ENCODE measurements around the gene ADGRL2. TPM values are rescaled to one million over a fixed set of nuclear protein-coding genes. Genes with fewer than 3 reads are reported as not detected.

Gene ADGRL2
- total RNA-seq, 2 experiments from 2014 or later, result not detected

- no peak for DNase-seq
- no peaks in the 10 kb centered on the region for H3K9me3 Mint-ChIP-seq
- H3K27ac Mint-ChIP-seq, result no peak overlapping the region
- H3K4me3 Mint-ChIP-seq, result no peak overlapping the region
- H3K36me3 Mint-ChIP-seq, result no peaks in the 10 kb centered on the region
- H3K27me3 Mint-ChIP-seq, result no peaks in the 10 kb centered on the region
- H3K4me1 Mint-ChIP-seq, result no peaks in the 10 kb centered on the region
These were observed 86.8 kb downstream of the ADGRL2 start for GRCh38 chr1:81887421-81888144.

DNA sequence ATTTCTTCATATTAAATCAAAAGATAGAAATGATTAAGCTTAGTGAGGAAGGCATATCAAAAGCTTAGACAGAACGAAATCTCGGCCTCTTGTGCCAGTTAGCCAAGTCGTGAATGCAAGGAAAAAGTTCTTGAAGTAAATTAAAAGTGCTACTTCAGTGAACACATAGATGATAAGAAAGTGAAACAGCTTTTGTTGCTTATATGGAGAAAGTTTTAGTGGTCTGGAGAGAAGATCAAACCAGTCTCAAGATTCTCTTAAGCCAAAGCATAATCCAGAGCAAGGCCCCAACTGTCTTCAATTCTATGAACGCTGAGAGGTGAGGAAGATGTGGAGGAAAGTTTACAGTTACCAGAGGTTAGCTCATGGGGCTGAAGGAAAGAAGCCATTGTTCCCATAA is 88.4 kb downstream of the ADGRL2 start:
- no peaks in the 10 kb centered on the region for H3K9me3 Mint-ChIP-seq
- no peak overlapping the region for H3K4me3 Mint-ChIP-seq
- no peaks in the 10 kb centered on the region for H3K36me3 Mint-ChIP-seq
- DNase-seq, result no peak
- no peak overlapping the region for H3K27ac Mint-ChIP-seq
- H3K27me3 Mint-ChIP-seq, result no peaks in the 10 kb centered on the region
- H3K4me1 Mint-ChIP-seq, result no peaks in the 10 kb centered on the region

- no peak for DNase-seq
- H3K4me3 Mint-ChIP-seq, result no peak overlapping the region
These were observed 94.1 kb downstream of the ADGRL2 start for GRCh38 chr1:81894867-81895266.

DNA sequence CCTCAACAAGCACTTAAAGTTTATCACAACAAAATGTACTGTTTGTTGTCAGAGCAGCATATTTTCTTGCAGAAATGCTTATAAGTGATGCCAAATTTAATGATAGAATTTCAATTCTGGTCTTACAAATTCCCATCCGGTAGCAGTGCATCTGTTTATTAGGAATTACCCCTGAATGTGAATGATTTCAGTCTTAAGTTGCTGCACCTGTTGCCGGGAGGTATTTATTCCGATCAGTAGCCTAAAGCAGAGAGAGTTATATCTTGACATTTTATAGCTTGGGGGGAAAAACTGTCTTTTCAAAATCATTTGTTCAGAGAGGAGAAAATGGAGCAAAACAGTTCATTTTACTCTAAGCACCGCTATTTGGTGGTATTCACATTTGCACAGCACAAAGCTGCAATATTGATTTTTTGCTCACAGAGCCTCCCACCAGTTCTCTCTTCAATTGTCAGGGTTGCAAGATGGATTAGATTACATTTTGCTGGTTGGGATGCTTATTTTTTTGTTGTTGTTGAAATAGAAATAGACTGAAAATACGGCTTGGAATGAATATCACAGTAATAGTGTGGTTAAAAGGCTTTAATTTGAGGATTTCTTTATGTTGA is 98.6 kb downstream of the ADGRL2 start:
- Mint-ChIP-seq H3K27ac (no peak overlapping the region), H3K4me3 (no peak overlapping the region), H3K36me3 (no peaks in the 10 kb centered on the region), H3K4me1 (no peaks in the 10 kb centered on the region), H3K27me3 (no peaks in the 10 kb centered on the region), H3K9me3 (no peaks in the 10 kb centered on the region)
- no peak for DNase-seq

More at GRCh38 chr1:81894867-81895266, 94.1 kb downstream of the ADGRL2 start:
- Mint-ChIP-seq H3K4me1 (no peaks in the 10 kb centered on the region), H3K36me3 (no peaks in the 10 kb centered on the region), H3K27me3 (no peaks in the 10 kb centered on the region), H3K9me3 (no peaks in the 10 kb centered on the region), H3K27ac (no peak overlapping the region)

- no peak for DNase-seq
- Mint-ChIP-seq H3K4me1 (no peaks in the 10 kb centered on the region), H3K27ac (no peak overlapping the region), H3K4me3 (no peak overlapping the region), H3K9me3 (no peaks in the 10 kb centered on the region), H3K27me3 (no peaks in the 10 kb centered on the region), H3K36me3 (no peaks in the 10 kb centered on the region)
These were observed 106.8 kb downstream of the ADGRL2 start for GRCh38 chr1:81907575-81907974.

DNA sequence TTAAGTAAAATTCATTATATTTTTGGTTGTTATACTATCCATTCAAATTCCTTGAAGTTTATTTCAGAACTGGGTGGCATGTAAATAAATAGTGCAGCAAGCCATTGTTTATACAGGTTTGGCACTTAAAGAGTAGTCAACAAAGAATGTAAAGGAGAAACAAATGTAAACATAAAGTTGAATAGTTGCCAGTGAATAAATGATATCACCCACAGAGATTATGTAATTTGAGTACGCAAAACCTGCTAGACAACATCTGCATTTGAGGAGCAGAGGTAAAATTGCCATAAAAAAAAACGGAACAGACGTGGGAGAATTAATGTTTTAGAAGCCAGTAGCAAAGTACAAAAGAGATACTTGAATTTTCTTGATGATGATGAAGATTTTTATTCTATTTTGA is 111.6 kb downstream of the ADGRL2 start:
- Mint-ChIP-seq H3K4me1 (no peaks in the 10 kb centered on the region), H3K27me3 (no peaks in the 10 kb centered on the region), H3K36me3 (no peaks in the 10 kb centered on the region), H3K9me3 (no peaks in the 10 kb centered on the region), H3K27ac (no peak overlapping the region), H3K4me3 (no peak overlapping the region)
- DNase-seq, result no peak

- Mint-ChIP-seq H3K9me3 (no peaks in the 10 kb centered on the region), H3K36me3 (no peaks in the 10 kb centered on the region), H3K4me1 (no peaks in the 10 kb centered on the region), H3K27me3 (no peaks in the 10 kb centered on the region), H3K27ac (no peak overlapping the region), H3K4me3 (no peak overlapping the region)
- no peak for DNase-seq
These were observed 115.2 kb downstream of the ADGRL2 start for GRCh38 chr1:81915937-81916336.

- H3K9me3 Mint-ChIP-seq, result no peaks in the 10 kb centered on the region
- no peak overlapping the region for H3K27ac Mint-ChIP-seq
- no peak overlapping the region for H3K4me3 Mint-ChIP-seq
- H3K27me3 Mint-ChIP-seq, result no peaks in the 10 kb centered on the region
- H3K4me1 Mint-ChIP-seq, result no peaks in the 10 kb centered on the region
- no peak for DNase-seq
- H3K36me3 Mint-ChIP-seq, result no peaks in the 10 kb centered on the region
These were observed 119.6 kb downstream of the ADGRL2 start for GRCh38 chr1:81920245-81920740.

DNA sequence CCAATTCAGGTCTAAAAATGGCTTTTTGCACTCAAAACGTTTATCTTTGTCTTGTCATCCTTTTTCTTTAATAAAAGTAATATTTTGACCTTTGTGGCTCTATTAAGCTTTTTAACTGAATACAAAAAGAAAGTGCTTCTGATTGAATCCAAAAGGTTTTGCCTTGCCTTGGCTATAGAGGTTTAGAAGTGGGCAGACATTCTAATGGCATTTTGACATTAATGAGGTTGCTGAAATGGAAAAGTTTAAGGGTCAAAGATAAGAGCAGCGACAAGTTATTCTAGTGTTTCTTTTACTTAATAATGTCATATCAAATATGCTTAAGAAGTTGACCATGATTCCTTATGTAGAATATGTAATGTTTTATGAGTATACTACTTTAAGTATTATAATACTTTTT is 120.2 kb downstream of the ADGRL2 start:
- no peak for DNase-seq
- Mint-ChIP-seq H3K4me1 (no peaks in the 10 kb centered on the region), H3K36me3 (no peaks in the 10 kb centered on the region), H3K9me3 (no peaks in the 10 kb centered on the region), H3K27ac (no peak overlapping the region), H3K27me3 (no peaks in the 10 kb centered on the region), H3K4me3 (no peak overlapping the region)

GRCh38 chr1:81921344-81921743 is 120.6 kb downstream of the ADGRL2 start:
- Mint-ChIP-seq H3K36me3 (no peaks in the 10 kb centered on the region), H3K9me3 (no peaks in the 10 kb centered on the region), H3K27ac (no peak overlapping the region), H3K4me1 (no peaks in the 10 kb centered on the region), H3K4me3 (no peak overlapping the region), H3K27me3 (no peaks in the 10 kb centered on the region)
- no peak for DNase-seq

DNA sequence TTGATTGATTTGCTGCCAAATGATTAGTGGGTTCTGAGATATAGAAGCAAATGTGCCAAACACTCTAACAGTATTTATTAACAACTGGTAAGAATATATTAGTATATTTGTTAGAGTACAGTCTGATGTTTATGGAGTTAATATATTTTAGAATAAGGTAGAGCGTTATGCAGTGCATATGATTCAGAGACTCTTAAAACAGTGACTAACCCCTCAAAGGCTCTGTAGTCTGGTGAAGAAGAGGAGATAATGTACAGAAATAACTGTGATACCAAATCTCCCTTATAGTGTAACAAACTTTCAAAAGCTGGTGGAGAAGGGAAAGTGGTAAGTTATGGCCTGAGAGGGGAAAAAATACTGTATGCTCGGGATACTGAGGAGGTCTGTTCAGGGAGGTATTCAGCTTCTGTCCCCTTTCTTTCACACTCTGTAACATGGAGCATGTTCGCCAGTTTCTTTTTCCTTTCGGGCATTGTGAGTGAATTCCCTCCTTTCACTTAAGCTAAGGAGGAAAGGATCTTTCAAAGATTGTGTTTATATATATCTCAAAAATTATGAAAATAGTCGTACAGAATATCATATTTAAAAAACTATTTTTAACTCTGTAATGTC is 121.2 kb downstream of the ADGRL2 start:
- Mint-ChIP-seq H3K9me3 (no peaks in the 10 kb centered on the region), H3K4me3 (no peak overlapping the region), H3K4me1 (no peaks in the 10 kb centered on the region), H3K27me3 (no peaks in the 10 kb centered on the region), H3K36me3 (no peaks in the 10 kb centered on the region), H3K27ac (no peak overlapping the region)
- DNase-seq, result no peak

GRCh38 chr1:81922955-81923354 is 122.2 kb downstream of the ADGRL2 start:
- Mint-ChIP-seq H3K4me1 (no peaks in the 10 kb centered on the region), H3K36me3 (no peaks in the 10 kb centered on the region), H3K27ac (no peak overlapping the region), H3K27me3 (no peaks in the 10 kb centered on the region), H3K9me3 (no peaks in the 10 kb centered on the region), H3K4me3 (no peak overlapping the region)
- no peak for DNase-seq

DNA sequence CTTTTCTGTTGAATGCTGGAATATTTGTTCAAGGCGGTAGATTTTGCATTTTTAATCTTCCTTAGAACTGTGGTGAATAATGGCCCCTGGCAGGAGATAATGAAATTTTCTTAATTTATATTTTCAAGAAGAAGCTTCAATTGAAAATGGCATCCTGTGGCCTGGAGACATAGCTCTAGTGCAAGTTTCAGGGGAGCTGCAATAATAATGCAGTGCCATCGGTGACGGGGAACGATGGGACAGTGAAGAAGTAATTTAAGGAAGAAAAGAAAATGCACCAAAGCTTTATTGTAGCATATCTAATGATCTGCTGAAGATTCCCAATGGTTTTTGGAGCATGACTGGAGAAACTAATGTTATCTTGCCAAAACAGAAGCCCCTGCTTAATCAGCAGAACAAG is 128.4 kb downstream of the ADGRL2 start:
- no peak for DNase-seq
- H3K9me3 Mint-ChIP-seq, result no peaks in the 10 kb centered on the region
- no peaks in the 10 kb centered on the region for H3K36me3 Mint-ChIP-seq
- H3K27me3 Mint-ChIP-seq, result no peaks in the 10 kb centered on the region
- no peak overlapping the region for H3K4me3 Mint-ChIP-seq
- no peak overlapping the region for H3K27ac Mint-ChIP-seq
- no peaks in the 10 kb centered on the region for H3K4me1 Mint-ChIP-seq

- no peak overlapping the region for H3K4me3 Mint-ChIP-seq
These were observed 136.1 kb downstream of the ADGRL2 start for GRCh38 chr1:81936853-81937252.

DNA sequence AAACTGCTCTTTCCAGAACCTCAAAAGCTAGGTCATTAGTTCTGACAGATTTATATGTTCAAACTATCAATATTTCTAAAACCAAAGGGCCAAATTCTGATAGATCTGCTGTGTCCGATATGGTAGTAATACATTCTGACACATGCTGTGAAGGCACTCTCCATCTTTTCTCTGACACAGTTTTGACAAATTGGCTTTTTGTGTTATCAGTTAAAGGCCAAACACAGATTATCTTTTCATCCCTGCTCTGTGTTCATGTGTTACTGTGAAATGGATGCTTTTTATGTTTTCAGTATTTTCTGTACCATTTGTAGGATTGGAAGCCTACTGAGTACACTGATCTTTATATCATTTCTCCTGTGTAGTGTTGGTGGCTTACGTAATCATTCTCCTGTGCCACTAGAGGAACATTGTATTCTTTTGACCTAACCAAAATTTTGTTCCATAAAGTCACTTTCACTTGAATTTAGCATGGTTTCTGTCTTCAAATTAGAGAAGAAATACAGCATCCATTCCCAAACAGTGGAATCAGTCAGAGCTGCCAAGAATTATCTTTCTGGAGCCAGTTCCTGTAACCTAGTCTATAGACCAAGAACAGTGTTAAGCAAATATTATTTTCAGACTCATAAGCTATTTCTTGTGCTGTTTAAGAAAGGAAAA is 137.2 kb downstream of the ADGRL2 start:
- no peaks in the 10 kb centered on the region for H3K36me3 Mint-ChIP-seq
- H3K4me1 Mint-ChIP-seq, result no peaks in the 10 kb centered on the region
- H3K27me3 Mint-ChIP-seq, result no peaks in the 10 kb centered on the region
- no peak for DNase-seq
- H3K27ac Mint-ChIP-seq, result no peak overlapping the region
- H3K4me3 Mint-ChIP-seq, result no peak overlapping the region
- no peaks in the 10 kb centered on the region for H3K9me3 Mint-ChIP-seq

More at GRCh38 chr1:81936853-81937252, 136.1 kb downstream of the ADGRL2 start:
- no peaks in the 10 kb centered on the region for H3K27me3 Mint-ChIP-seq
- no peak overlapping the region for H3K27ac Mint-ChIP-seq
- no peaks in the 10 kb centered on the region for H3K36me3 Mint-ChIP-seq
- no peaks in the 10 kb centered on the region for H3K9me3 Mint-ChIP-seq
- DNase-seq, result no peak
- no peaks in the 10 kb centered on the region for H3K4me1 Mint-ChIP-seq
